ENCODE data around the gene PGBD2. TPM values are rescaled to one million over a fixed set of nuclear protein-coding genes. Genes with fewer than 3 reads are reported as not detected.

The PGBD2 gene
- total and polyA plus RNA-seq, 9 of the 15 experiments (the other 6 are each of a cell fraction or from before 2014, with no cell fraction given): 11.9 to 21.8 (median 14.7) TPM

DNA sequence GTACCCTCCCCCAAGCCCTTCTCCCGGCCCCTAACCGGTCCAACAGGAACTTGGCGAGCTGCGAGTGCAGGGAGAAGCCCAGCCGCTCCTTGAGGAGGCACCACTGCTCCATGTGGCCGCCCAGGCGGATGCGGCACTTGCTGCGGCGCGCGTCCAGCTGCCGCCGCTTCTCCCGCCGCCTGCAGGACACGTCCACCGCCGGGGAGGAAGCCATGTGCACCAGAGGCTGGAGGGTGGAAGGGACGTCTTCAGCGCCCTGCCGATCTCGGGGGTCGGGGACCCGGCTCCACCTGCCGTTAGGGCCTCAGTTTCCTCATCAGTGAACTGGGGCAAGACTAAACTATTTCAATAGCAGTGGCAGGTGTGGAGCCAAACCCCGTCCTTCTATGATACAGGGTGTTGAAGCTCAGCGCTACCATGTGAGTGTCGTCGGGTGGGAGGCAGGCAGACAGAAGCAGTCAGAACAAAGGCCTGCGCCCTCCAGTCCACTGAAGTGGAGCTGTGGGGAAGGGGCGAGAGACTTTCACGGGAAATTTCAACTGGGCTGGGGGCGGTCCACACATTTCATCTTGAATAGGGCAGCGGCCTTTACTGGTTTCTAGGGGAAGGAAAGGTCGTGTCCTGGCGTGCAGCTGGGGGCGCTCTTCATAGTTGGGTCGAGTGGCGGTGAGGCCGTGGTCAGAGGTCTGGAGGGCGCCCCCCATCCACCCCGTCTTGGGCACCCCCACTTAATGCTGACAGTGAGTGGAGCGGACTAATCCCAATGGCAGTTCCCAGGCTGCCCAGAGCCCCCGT, 47.7 kb upstream of the PGBD2 start (continued):
- peak; percentile 49; the same call in 1 of the 2 replicates for TF ChIP-seq FOXP4 (CRISPR knock-in tag; IDR thresholded peaks at IDR 0.05; ENCODE audit: borderline replicate concordance)
- TF ChIP-seq, protein P1, sequence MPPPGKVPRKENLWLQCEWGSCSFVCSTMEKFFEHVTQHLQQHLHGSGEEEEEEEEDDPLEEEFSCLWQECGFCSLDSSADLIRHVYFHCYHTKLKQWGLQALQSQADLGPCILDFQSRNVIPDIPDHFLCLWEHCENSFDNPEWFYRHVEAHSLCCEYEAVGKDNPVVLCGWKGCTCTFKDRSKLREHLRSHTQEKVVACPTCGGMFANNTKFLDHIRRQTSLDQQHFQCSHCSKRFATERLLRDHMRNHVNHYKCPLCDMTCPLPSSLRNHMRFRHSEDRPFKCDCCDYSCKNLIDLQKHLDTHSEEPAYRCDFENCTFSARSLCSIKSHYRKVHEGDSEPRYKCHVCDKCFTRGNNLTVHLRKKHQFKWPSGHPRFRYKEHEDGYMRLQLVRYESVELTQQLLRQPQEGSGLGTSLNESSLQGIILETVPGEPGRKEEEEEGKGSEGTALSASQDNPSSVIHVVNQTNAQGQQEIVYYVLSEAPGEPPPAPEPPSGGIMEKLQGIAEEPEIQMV (tag; conservative IDR thresholded peaks at IDR 0.05; ENCODE audit: low read depth): no peak
- TF ChIP-seq ZNF224 (CRISPR knock-in tag; IDR thresholded peaks at IDR 0.05): peak; percentile 73; the same call in 1 of the 2 replicates
- no peak for TF ChIP-seq BRF1 (IDR thresholded peaks at IDR 0.05; ENCODE audit: borderline replicate concordance, extremely low read depth, insufficient read length)
- no peak for TF ChIP-seq ZNF668 (CRISPR knock-in tag; IDR thresholded peaks at IDR 0.05)
- TF ChIP-seq, protein P2, sequence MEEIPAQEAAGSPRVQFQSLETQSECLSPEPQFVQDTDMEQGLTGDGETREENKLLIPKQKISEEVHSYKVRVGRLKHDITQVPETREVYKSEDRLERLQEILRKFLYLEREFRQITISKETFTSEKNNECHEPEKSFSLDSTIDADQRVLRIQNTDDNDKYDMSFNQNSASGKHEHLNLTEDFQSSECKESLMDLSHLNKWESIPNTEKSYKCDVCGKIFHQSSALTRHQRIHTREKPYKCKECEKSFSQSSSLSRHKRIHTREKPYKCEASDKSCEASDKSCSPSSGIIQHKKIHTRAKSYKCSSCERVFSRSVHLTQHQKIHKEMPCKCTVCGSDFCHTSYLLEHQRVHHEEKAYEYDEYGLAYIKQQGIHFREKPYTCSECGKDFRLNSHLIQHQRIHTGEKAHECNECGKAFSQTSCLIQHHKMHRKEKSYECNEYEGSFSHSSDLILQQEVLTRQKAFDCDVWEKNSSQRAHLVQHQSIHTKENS (CRISPR knock-in tag; IDR thresholded peaks at IDR 0.05): no peak
- no peak for TF ChIP-seq NELFE (IDR thresholded peaks at IDR 0.05; ENCODE audit: insufficient read depth, insufficient read length)
- no peak for TF ChIP-seq SRSF1 (IDR thresholded peaks at IDR 0.05; ENCODE audit: low read depth, low read length)
- no peak for TF ChIP-seq TAF7 (tag; IDR thresholded peaks at IDR 0.05)
- no peak for TF ChIP-seq TRIM24 (IDR thresholded peaks at IDR 0.05)
- no peak for TF ChIP-seq ZNF785 (CRISPR knock-in tag; IDR thresholded peaks at IDR 0.05)
- TF ChIP-seq, protein P3, sequence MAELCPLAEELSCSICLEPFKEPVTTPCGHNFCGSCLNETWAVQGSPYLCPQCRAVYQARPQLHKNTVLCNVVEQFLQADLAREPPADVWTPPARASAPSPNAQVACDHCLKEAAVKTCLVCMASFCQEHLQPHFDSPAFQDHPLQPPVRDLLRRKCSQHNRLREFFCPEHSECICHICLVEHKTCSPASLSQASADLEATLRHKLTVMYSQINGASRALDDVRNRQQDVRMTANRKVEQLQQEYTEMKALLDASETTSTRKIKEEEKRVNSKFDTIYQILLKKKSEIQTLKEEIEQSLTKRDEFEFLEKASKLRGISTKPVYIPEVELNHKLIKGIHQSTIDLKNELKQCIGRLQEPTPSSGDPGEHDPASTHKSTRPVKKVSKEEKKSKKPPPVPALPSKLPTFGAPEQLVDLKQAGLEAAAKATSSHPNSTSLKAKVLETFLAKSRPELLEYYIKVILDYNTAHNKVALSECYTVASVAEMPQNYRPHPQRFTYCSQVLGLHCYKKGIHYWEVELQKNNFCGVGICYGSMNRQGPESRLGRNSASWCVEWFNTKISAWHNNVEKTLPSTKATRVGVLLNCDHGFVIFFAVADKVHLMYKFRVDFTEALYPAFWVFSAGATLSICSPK (IDR thresholded peaks at IDR 0.05; ENCODE audit: borderline replicate concordance): no peak
- no peak for TF ChIP-seq POLR2H (tag; IDR thresholded peaks at IDR 0.05; ENCODE audit: low read depth)
- no peak for TF ChIP-seq ZNF121 (CRISPR knock-in tag; conservative IDR thresholded peaks at IDR 0.05)
- TF ChIP-seq NR3C1 (CRISPR knock-in tag; IDR thresholded peaks at IDR 0.05): peak; percentile 22
- peak; percentile 66 for TF ChIP-seq ATF6 (CRISPR knock-in tag; IDR thresholded peaks at IDR 0.05)
